GM12872 (cell line): ENCODE results near the gene PRMT5.

Experiments used
- TF ChIP-seq, protein P1 (sequence below): IDR thresholded peaks from 3 replicates; pipeline ENCODE4 v1.5.1; 2011; ENCODE audit warnings: low read depth, mild to moderate bottlenecking, low read length, moderate library complexity; ENCODE audit not compliant: insufficient read depth

PRMT5 gene

DNA sequence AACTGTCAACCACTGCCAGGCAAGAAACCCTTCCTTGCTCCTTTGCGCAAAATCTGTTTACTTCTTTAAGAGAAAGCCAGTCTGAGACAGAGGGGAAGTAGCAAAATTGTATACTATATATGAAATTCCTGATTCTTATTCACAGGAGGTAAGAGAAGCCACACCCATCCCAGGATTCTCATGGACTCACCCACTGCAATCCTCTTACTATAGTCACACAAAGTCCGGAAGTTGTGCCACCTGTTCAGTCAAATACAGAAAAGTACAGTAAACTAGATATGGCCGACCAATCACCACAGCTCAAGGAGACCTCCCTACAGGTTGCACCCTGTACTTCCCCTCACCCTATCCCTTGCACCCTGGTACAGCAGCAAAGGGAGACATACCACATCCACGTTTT, 2.9 kb downstream of the PRMT5 start:
- TF ChIP-seq, protein P1, sequence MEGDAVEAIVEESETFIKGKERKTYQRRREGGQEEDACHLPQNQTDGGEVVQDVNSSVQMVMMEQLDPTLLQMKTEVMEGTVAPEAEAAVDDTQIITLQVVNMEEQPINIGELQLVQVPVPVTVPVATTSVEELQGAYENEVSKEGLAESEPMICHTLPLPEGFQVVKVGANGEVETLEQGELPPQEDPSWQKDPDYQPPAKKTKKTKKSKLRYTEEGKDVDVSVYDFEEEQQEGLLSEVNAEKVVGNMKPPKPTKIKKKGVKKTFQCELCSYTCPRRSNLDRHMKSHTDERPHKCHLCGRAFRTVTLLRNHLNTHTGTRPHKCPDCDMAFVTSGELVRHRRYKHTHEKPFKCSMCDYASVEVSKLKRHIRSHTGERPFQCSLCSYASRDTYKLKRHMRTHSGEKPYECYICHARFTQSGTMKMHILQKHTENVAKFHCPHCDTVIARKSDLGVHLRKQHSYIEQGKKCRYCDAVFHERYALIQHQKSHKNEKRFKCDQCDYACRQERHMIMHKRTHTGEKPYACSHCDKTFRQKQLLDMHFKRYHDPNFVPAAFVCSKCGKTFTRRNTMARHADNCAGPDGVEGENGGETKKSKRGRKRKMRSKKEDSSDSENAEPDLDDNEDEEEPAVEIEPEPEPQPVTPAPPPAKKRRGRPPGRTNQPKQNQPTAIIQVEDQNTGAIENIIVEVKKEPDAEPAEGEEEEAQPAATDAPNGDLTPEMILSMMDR, result no peak

GRCh38 chr14:22925513-22925912, 3.7 kb downstream of the PRMT5 start:
- TF ChIP-seq, protein P1, result no peak

GRCh38 chr14:22923746-22924145, 5.4 kb downstream of the PRMT5 start:
- TF ChIP-seq, protein P1, result no peak

- TF ChIP-seq, protein P1, result no peak
Observed at GRCh38 chr14:22922294-22922693, 6.9 kb downstream of the PRMT5 start.

DNA sequence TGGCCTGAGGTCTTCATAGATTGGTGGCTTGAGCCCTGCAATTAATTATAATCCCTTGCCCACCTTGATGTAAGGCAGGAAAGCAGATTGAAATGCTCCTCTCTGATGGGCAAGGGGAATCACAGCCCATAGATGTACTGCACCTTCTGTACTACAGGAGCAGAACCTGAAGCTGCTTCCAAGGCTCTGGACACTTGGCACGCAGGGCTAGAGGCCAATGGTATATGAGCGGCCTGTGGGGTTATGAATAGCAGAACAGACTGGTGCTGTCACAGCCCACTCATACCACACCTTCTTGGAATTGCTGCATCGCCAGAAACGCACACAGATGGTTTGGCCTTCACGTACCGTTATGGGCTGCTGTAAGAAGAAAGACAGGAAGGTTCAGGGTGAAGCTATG, 8.5 kb downstream of the PRMT5 start:
- TF ChIP-seq, protein P1, result no peak

GRCh38 chr14:22919601-22919921, 9.6 kb downstream of the PRMT5 start:
- TF ChIP-seq, protein P1, result no peak

DNA sequence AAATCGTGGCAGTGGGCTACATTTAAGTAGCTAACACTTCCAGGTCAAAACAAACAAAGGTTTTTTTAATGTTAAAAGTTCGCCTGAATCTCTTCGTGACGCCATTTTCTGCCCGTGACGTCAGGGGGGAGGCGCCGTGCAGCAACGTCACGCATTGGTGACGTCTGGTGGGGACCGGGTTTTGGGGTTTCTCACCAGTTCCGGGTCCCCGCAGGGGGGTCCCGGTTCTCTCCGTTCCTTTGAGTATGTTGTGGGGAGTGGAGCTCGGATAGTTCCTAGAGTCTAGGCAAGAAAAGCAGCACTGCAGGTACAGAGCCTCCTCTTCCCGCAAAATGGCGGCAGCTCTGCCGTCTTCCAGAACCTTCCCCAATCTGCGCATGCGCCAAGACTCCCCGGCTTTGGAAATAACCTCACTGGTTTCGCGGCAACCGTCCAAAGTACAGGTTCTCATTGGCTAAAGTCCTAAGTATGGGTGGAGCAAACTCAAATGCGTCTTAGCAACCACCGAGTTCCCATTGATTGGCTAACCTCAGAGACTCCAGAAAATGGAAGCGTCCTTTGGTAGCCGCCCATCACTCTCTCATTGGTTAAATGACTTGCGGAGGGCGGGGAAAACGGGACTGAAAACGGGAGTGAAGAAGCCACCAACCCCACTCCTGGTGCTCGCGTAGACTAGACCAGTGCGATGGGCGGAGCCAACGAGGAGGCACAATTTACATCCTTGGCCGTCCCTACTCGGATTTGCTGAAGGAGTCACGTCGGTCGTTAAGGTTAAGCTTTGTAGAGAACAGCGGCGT, 10.2 kb downstream of the PRMT5 start, which contains the start of gene RBM23:
Gene RBM23 (minus strand): TSS at position 346 of the 797 bp plus-strand sequence.
- TF ChIP-seq, protein P1, result no peak
